Measurements from ENCODE around the gene VPS45. TPM values are rescaled to one million over a fixed set of nuclear protein-coding genes. Genes with fewer than 3 reads are reported as not detected.
"Not testable (repeated sequence)": the region's sequence is repeated elsewhere in the genome, so short reads cannot be mapped to it uniquely, and the experiment has no call there.

VPS45 gene
- total and polyA plus RNA-seq, 9 donors: 16.8 to 45.8 (median 32.7) TPM

DNA sequence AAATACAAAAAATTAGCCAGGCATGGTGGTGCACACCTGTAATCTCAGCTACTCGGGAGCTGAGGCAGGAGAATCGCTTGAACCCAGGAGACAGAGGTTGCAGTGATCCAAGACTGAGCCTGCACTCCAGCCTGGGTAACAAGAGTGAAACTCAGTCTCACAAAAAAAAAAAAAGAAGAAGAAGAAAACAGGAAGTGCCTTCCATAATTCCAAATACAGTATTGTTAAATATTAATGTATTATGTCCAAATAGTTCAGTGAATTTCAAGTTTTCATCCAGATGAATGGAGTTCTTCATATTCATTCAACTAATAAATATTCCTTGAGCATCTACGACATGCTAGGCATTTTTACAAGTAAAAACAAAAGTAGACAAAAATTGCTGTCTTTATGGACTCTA lies 115.5 kb downstream of the VPS45 start:
- TF ChIP-seq EP300 (IDR thresholded peaks at IDR 0.05) (no peak), POLR2A (IDR thresholded peaks at IDR 0.05) (no peak)
- TF ChIP-seq, protein P1, sequence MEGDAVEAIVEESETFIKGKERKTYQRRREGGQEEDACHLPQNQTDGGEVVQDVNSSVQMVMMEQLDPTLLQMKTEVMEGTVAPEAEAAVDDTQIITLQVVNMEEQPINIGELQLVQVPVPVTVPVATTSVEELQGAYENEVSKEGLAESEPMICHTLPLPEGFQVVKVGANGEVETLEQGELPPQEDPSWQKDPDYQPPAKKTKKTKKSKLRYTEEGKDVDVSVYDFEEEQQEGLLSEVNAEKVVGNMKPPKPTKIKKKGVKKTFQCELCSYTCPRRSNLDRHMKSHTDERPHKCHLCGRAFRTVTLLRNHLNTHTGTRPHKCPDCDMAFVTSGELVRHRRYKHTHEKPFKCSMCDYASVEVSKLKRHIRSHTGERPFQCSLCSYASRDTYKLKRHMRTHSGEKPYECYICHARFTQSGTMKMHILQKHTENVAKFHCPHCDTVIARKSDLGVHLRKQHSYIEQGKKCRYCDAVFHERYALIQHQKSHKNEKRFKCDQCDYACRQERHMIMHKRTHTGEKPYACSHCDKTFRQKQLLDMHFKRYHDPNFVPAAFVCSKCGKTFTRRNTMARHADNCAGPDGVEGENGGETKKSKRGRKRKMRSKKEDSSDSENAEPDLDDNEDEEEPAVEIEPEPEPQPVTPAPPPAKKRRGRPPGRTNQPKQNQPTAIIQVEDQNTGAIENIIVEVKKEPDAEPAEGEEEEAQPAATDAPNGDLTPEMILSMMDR (IDR thresholded peaks at IDR 0.05): no peak
- Histone ChIP-seq H3K4me1 (ENCODE audit: insufficient read depth) (no peaks in the 10 kb centered on the region), H3K27me3 (no peaks in the 10 kb centered on the region), H3K9me3 (no peaks in the 10 kb centered on the region), H3K27ac (no peak overlapping the region), H3K4me3 (no peak overlapping the region), H3K36me3 (no peaks in the 10 kb centered on the region)
- no peak for DNase-seq
- intact Hi-C loops (cut with DNase I): no loop called here
- WGBS, 3 donors: 81 to 91% (median 88%) methylated on average over 3 of the region's 3 CpGs

GRCh38 chr1:150185481-150185880 lies 117.9 kb downstream of the VPS45 start:
- no peaks in the 10 kb centered on the region for H3K9me3 ChIP-seq
- DNase-seq: no peak
- intact Hi-C loops (cut with DNase I): no loop called here
- no peaks in the 10 kb centered on the region for H3K4me1 ChIP-seq (ENCODE audit: insufficient read depth)
- no peaks in the 10 kb centered on the region for H3K27me3 ChIP-seq
- TF ChIP-seq, protein P1 (IDR thresholded peaks at IDR 0.05): no peak
- no peak for TF ChIP-seq POLR2A (IDR thresholded peaks at IDR 0.05)
- no peak for TF ChIP-seq EP300 (IDR thresholded peaks at IDR 0.05)
- H3K4me3 ChIP-seq: no peak overlapping the region
- WGBS, 3 donors: 86 to 91% (median 87%) methylated on average over 7 of the region's 7 CpGs
- H3K36me3 ChIP-seq: no peaks in the 10 kb centered on the region
- H3K27ac ChIP-seq: no peak overlapping the region

- H3K4me1 ChIP-seq (ENCODE audit: insufficient read depth); H3K27me3 ChIP-seq; H3K4me3 ChIP-seq; H3K27ac ChIP-seq; intact Hi-C loops (cut with DNase I); H3K36me3 ChIP-seq; H3K9me3 ChIP-seq; DNase-seq: not testable (repeated sequence)
- WGBS, 3 donors: 76 to 86% (median 86%) methylated on average over 7 of the region's 7 CpGs
Measured at GRCh38 chr1:150186438-150186788, 118.8 kb downstream of the VPS45 start.

- no peaks in the 10 kb centered on the region for H3K9me3 ChIP-seq
- no peaks in the 10 kb centered on the region for H3K4me1 ChIP-seq (ENCODE audit: insufficient read depth)
- DNase-seq: no peak
- intact Hi-C loops (cut with DNase I): no loop called here
- TF ChIP-seq POLR2A (IDR thresholded peaks at IDR 0.05): no peak
- TF ChIP-seq, protein P1 (IDR thresholded peaks at IDR 0.05): peak; percentile 11 to 52 (median 32)
- H3K4me3 ChIP-seq: no peak overlapping the region
- WGBS, 3 donors: 23 to 29% (median 24%) methylated on average over 10 of the region's 10 CpGs
- H3K27ac ChIP-seq: no peak overlapping the region
- no peaks in the 10 kb centered on the region for H3K36me3 ChIP-seq
- H3K27me3 ChIP-seq: no peaks in the 10 kb centered on the region
Measured at GRCh38 chr1:150186789-150187559, 119.4 kb downstream of the VPS45 start.

DNA sequence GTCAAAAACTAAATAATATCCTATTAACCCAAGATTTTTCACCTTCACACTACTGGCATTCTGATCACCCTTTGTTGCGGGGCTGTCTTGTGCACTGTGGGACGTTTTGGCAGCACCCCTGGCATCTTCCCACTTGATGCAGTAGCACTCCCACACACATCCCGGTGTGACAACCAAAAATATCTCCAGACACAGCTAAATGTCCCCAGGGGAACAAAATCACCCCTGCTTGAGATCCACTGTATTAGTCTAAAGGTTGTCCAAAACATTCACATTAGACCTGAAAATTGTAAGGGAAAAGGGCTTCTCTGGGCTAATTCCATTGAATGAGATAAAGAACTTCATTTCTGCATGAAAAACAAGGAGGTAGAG lies 120.0 kb downstream of the VPS45 start:
- no peak overlapping the region for H3K4me3 ChIP-seq
- no peak for TF ChIP-seq EP300 (IDR thresholded peaks at IDR 0.05)
- TF ChIP-seq, protein P1 (IDR thresholded peaks at IDR 0.05): peak in 1 of 3 donors; percentile 3
- no peaks in the 10 kb centered on the region for H3K27me3 ChIP-seq
- no peaks in the 10 kb centered on the region for H3K4me1 ChIP-seq (ENCODE audit: insufficient read depth)
- H3K27ac ChIP-seq: no peak overlapping the region
- DNase-seq: no peak
- H3K36me3 ChIP-seq: no peaks in the 10 kb centered on the region
- H3K9me3 ChIP-seq: no peaks in the 10 kb centered on the region
- intact Hi-C loops (cut with DNase I): no loop called here
- WGBS, 3 donors: 2 to 6% (median 4%) methylated on average over 3 of the region's 3 CpGs

Data from ovary (tissue), 9 donors.